RWPE1 (cell line): Measurements from ENCODE around the gene ANKRD44.
A peak's percentile ranks its signal among the peaks of the same experiment; 100 is the strongest.

ENCODE experiments used
- CTCF ChIA-PET: fragments of 350-600 bp; sonication (Branson Sonifier 250); formaldehyde crosslinking; extraction: SDS; loops from one replicate; lab custom pipeline; 2021; lab: Yijun Ruan, JAX
- POLR2A ChIA-PET: fragments of 400-600 bp; formaldehyde crosslinking; extraction: SDS; loops from one replicate; lab custom pipeline; 2020; ENCODE audit warnings: antibody characterized with exemption; ENCODE audit not compliant: low non-redundant PET; lab: Yijun Ruan, JAX
- DNase-seq: peaks from one replicate; pipeline ENCODE4 v3.0.0; 2012; ENCODE audit warnings: low spot score
- H3K27ac ChIP-seq: fragments of 450-650 bp; 2 replicates; pipeline ENCODE4 v1.5.1; 2017
- CTCF ChIP-seq: fragments of 450-650 bp; conservative IDR thresholded peaks from 2 replicates; pipeline ENCODE4 v1.5.1; 2017; ENCODE audit warnings: low read depth, mild to moderate bottlenecking

Gene ANKRD44

GRCh38 chr2:197102231-197102630 lies 208.3 kb downstream of the ANKRD44 start:
- no peak for DNase-seq
- H3K27ac ChIP-seq: no peak overlapping the region
- TF ChIP-seq CTCF: no peak
- CTCF ChIA-PET: no interaction called here
- POLR2A ChIA-PET: no interaction called here

DNA sequence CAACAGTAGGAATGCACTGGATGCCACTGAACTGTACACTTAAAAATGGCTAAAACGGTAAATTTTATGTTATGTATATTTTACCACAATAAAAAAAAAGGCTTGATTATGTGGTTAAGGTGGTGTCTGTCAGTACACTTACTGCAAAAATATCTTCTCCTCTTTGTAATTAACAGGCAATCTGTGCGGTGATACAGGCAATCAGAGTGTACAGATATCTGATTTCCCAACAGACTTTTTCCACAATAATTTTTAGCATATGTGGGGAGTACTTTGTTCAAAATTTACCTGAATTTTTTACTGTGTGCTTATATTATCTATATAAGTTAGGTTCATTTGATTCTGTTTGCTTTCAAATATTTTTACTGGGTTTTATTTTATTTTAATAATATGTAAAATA lies 209.1 kb downstream of the ANKRD44 start:
- DNase-seq: no peak
- no peak for TF ChIP-seq CTCF
- ChIA-PET CTCF (no interaction called here), POLR2A (no interaction called here)
- no peak overlapping the region for H3K27ac ChIP-seq

DNA sequence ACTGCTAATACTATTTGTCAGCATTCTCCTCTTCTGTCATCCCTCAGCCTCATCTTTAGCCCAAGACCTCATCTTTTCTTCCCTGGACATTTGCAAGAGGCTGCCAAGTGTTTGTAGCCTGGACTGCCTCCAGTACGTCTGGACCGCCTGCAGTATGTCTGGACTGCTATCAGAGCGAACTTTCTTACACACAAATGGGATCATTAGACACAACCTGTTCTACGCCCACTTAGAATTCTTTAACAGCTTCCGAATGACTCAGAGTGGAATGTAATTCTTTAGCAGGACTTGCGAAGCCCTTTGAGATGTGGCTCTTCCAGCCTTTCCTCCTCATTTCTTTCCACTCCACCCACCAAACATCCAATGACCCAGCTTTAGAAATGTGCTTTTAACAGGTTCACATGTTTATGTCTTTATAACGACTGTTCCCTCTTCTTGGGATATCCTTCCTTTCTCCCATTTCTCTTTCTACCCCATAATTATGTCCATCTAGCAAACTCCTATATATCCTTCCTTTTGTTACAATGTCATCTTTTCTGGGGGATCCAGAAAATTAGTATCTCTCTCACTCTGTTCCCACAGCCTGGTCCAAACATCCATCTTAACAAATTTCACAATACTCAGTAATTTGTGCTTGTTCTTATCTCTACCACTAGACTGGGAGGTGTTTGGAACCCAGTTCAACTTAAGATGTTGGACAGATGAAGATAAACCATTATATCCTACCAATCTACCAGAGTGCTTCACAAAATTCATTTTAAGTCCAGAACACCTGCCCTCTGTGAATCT lies 212.8 kb downstream of the ANKRD44 start:
- ChIA-PET CTCF (interaction anchor here (0.5 to 1.1 kb wide), 2 partner anchors 12 to 15 kb away, joined by 3 to 4 read pairs; no protein-coding TSS in a partner anchor), POLR2A (no interaction called here)
- H3K27ac ChIP-seq: no peak overlapping the region

DNA sequence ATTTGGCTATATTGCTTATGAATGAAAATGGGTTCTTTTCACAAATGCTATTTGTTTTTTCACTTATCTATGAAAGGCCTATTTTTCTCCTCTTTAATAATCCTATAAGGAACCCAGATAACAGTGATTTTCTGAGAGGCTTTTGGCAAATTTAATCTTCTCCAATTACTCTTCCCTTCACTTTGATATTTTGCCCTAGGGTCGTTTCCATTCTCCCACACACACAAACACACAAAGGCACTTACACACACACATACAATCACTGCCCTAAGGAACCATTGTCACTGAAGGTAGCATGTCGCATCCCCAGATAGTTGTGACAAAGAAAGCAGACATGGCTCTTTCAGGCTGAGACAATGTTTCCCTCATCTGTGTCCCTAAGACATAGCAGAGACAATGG lies 213.9 kb downstream of the ANKRD44 start:
- POLR2A ChIA-PET: no interaction called here
- DNase-seq: no peak
- no peak overlapping the region for H3K27ac ChIP-seq
- CTCF ChIA-PET: no interaction called here
- no peak for TF ChIP-seq CTCF

More for the DNA sequence above, 212.8 kb downstream of the ANKRD44 start:
- TF ChIP-seq CTCF: no peak
- peak; percentile 21 for DNase-seq

DNA sequence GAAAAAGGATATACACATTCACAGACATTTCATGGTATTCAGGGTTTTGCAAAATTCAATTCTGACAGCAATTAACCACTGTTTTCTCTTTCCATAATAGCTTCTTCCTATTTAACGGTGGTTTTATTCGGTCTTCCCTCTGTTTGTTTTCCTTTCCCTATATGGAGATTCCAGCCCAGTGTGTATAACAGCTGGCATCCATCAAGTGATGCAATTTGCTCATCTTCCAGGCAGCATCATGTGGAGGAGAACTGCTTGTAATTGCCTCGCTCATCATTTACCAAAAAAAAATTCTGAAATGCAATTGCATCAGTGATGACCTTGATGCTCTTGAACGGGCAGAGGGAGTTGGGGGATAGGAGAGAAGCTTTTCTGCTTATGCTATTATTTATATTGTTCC lies 218.1 kb downstream of the ANKRD44 start:
- no peak overlapping the region for H3K27ac ChIP-seq
- CTCF ChIA-PET: interaction anchor here (0.7 kb wide), 1 partner anchor 9 kb away, joined by 4 read pairs; no protein-coding TSS in a partner anchor
- TF ChIP-seq CTCF: no peak
- no peak for DNase-seq
- POLR2A ChIA-PET: no interaction called here

GRCh38 chr2:197090742-197091367 lies 219.7 kb downstream of the ANKRD44 start:
- DNase-seq: no peak
- H3K27ac ChIP-seq: no peak overlapping the region

More at GRCh38 chr2:197090742-197091367, 219.7 kb downstream of the ANKRD44 start:
- TF ChIP-seq CTCF: no peak
- ChIA-PET CTCF (interaction anchor here (0.6 kb wide), 2 partner anchors 1345 to 1939 kb away, joined by 4 to 5 read pairs; no protein-coding TSS in a partner anchor), POLR2A (no interaction called here)
